HepG2 (cell line): ENCODE measurements around the gene SULT2B1. TPM values are rescaled to one million over a fixed set of nuclear protein-coding genes. Genes with fewer than 3 reads are reported as not detected.

Experiments used
- ATAC-seq: fragments of 200-7000 bp; cut with Tn5 transposase; 3 replicates; pipeline ENCODE4 v1.9.1; 2020; ENCODE audit warnings: mild to moderate bottlenecking, moderate library complexity
- BruUV-seq: library from RNA; stranded (reverse); fragments of 400-500 nt; replicated peaks from 2 replicates; lab custom pipeline; 2021; lab: Mats Ljungman, UMichigan
- CTCF ChIA-PET: fragments of 300-600 bp; formaldehyde crosslinking; extraction: SDS; loops from one replicate; lab custom pipeline; 2021; ENCODE audit warnings: low total read pairs, inconsistent platforms, low intra/inter-chr PET ratio; lab: Yijun Ruan, JAX
- POLR2A ChIA-PET: fragments of 350-600 bp; sonication (Branson Sonifier 250); formaldehyde crosslinking; loops from one replicate; lab custom pipeline; 2020; ENCODE audit warnings: antibody characterized with exemption, inconsistent platforms; lab: Yijun Ruan, JAX
- DNase-seq: peaks from one replicate; pipeline ENCODE4 v3.0.0-alpha.2; 2015; ENCODE audit warnings: low spot score
- FAIRE-seq: peaks from 3 replicates; lab custom pipeline; 2011; peaks lifted over from hg19 to GRCh38; lab: Jason Lieb, UNC
- H2AFZ ChIP-seq: one replicate; pipeline ENCODE4 v1.6.1; 2011; ENCODE audit warnings: low read length, inconsistent platforms
- H3K27ac ChIP-seq: fragments of 300-600 bp; 3 replicates; pipeline ENCODE4 v1.8.0; 2011; ENCODE audit warnings: mixed run types, mild to moderate bottlenecking, mixed read lengths, low read length, inconsistent platforms; ENCODE audit not compliant: insufficient read depth; ENCODE audit errors: extremely low read length
- H3K27me3 ChIP-seq, 2 experiments: fragments of 200-600 bp in 1 of 2; 2 replicates in 1 of 2; 3 replicates in 1 of 2; pipeline versions ENCODE4 v1.6.0 to v1.8.0; 2011; ENCODE audit warnings: low read length in 2 of 2, mild to moderate bottlenecking in 2 of 2, moderate library complexity in 2 of 2, inconsistent platforms in 1 of 2; ENCODE audit not compliant: insufficient read depth in 2 of 2, control insufficient read depth in 1 of 2
- H3K36me3 ChIP-seq, 2 experiments: fragments of 200-600 bp in 1 of 2; replicated peaks in 1 of 2; 2 replicates in 1 of 2; 3 replicates in 1 of 2; pipeline versions ENCODE4 v1.5.1 to v1.8.0; 2011; ENCODE audit warnings: low read length in 2 of 2, inconsistent platforms in 1 of 2; ENCODE audit not compliant: insufficient read depth in 2 of 2, control insufficient read depth in 1 of 2
- H3K4me1 ChIP-seq: 2 replicates; pipeline ENCODE4 v1.5.1; 2012; ENCODE audit warnings: low read length, inconsistent platforms; ENCODE audit not compliant: insufficient read depth
- H3K4me2 ChIP-seq: 2 replicates; pipeline ENCODE4 v1.6.0; 2011; ENCODE audit warnings: low read depth, low read length, inconsistent platforms
- H3K4me3 ChIP-seq, 3 experiments: fragments of 200-600 bp in 1 of 3; sonication (generic), shearing (Covaris generic) in 1 of 3; replicated peaks in 1 of 3; 2 replicates each; pipeline ENCODE4 v1.5.1; 2011 to 2016; ENCODE audit warnings: low read length in 3 of 3, inconsistent platforms in 2 of 3, low read depth in 2 of 3, mild to moderate bottlenecking in 2 of 3, control low read depth in 1 of 3, mixed read lengths in 1 of 3; ENCODE audit not compliant: insufficient read depth in 1 of 3
- H3K79me2 ChIP-seq: one replicate; pipeline ENCODE4 v1.6.1; 2011; ENCODE audit warnings: low read length, inconsistent platforms; ENCODE audit not compliant: insufficient read depth
- H3K9ac ChIP-seq: 2 replicates; pipeline ENCODE4 v1.6.0; 2011; ENCODE audit warnings: mild to moderate bottlenecking, low read depth, low read length, inconsistent platforms; ENCODE audit not compliant: insufficient read depth
- H3K9me3 ChIP-seq: 2 replicates; pipeline ENCODE4 v1.5.1; 2012; ENCODE audit warnings: mild to moderate bottlenecking, low read length
- H4K20me1 ChIP-seq: 2 replicates; pipeline ENCODE4 v1.6.0; 2011; ENCODE audit warnings: inconsistent platforms, mild to moderate bottlenecking, low read length, moderate library complexity; ENCODE audit not compliant: insufficient read depth
- ARNT2 ChIP-seq: sonication (generic); formaldehyde crosslinking; IDR thresholded peaks from 2 replicates; pipeline ENCODE4 v1.8.0; 2022; ENCODE audit warnings: mild to moderate bottlenecking, low read depth, missing genetic modification reagents, moderate library complexity
- JUND ChIP-seq: sonication (generic); formaldehyde crosslinking; IDR thresholded peaks from 2 replicates; pipeline ENCODE4 v1.8.0; 2022; ENCODE audit warnings: mild to moderate bottlenecking, missing genetic modification reagents
- KIAA2018 ChIP-seq: sonication (generic); formaldehyde crosslinking; IDR thresholded peaks from 2 replicates; pipeline ENCODE4 v1.5.0; 2020; ENCODE audit warnings: mild to moderate bottlenecking, missing genetic modification reagents, borderline replicate concordance
- ZMYM3 ChIP-seq: sonication (generic); formaldehyde crosslinking; IDR thresholded peaks from 2 replicates; pipeline ENCODE4 v1.5.1; 2020; ENCODE audit warnings: mild to moderate bottlenecking, missing genetic modification reagents
- ZNF17 ChIP-seq: sonication (generic); formaldehyde crosslinking; IDR thresholded peaks from 2 replicates; pipeline ENCODE4 v1.5.0; 2020; ENCODE audit warnings: mild to moderate bottlenecking, missing genetic modification reagents
- ZNF530 ChIP-seq: sonication (generic); formaldehyde crosslinking; IDR thresholded peaks from 2 replicates; pipeline ENCODE4 v1.5.0; 2020; ENCODE audit warnings: low read depth, mild to moderate bottlenecking, missing genetic modification reagents
- ZNF557 ChIP-seq: sonication (generic); formaldehyde crosslinking; IDR thresholded peaks from 2 replicates; pipeline ENCODE4 v1.4.0; 2020; ENCODE audit warnings: missing genetic modification reagents
- WGBS: methylation state at CpG from one replicate; pipeline ENCODE4 v1.1.6; 2017; ENCODE audit warnings: low lambda C conversion rate; 5-methylcytosine and 5-hydroxymethylcytosine counted together
- in situ Hi-C: cut with HindIII; loops from 2 replicates; pipeline ENCODE4 v1.10.0; 2017; ENCODE audit warnings: low pct_unique_long_range_greater_than_20kb; ENCODE audit not compliant: extremely low pct_ligation_motif_present
- intact Hi-C: fragments of 100-400 bp; cut with micrococcal nuclease; formaldehyde crosslinking; loops from one replicate; pipeline ENCODE4 v1.10.0; 2022; ENCODE audit not compliant: unreplicated experiment
- polyA plus RNA-seq, 8 experiments: library from polyadenylated mRNA; depleted of rRNA in 3 of 8; stranded (reverse) in 7 of 8; unstranded in 1 of 8; fragments of >200 nt; fragmentation: Illumina TruSeq in 4 of 8; extraction: Trizol in 4 of 8; gene quantifications; 2 replicates each; pipeline versions ENCODE4 v1.2.1 to v1.2.3, GENCODE V29; 2011 to 2016; ENCODE audit warnings: low read depth in 4 of 8, missing spikeins in 1 of 8, mixed read lengths in 1 of 8; ENCODE audit not compliant: insufficient read depth in 1 of 8
- total RNA-seq, 5 experiments: library from RNA; depleted of rRNA; stranded (reverse); fragments of >200 nt; fragmentation: Illumina TruSeq; extraction: Trizol; gene quantifications; 2 replicates each; pipeline ENCODE4 v1.2.3, GENCODE V29; 2016; ENCODE audit warnings: low read depth in 1 of 5

The SULT2B1 gene
- total and polyA plus RNA-seq, 2 of the 13 experiments (the other 11 are each of a cell fraction or from before 2014, with no cell fraction given): 0.13 TPM; not detected in 1

- DNase-seq (no peak), ATAC-seq (peak; percentile 35; the same call in 1 of the 3 replicates), FAIRE-seq (no peak)
- Histone ChIP-seq H3K9me3 (no peaks in the 10 kb centered on the region), H2AFZ (no peak overlapping the region), H3K4me1 (0 out of 2 replicates have a peak, but pooled peaks cover 1% of the 10 kb centered on the region), H3K79me2 (no peaks in the 10 kb centered on the region), H3K27me3 (no peaks in the 10 kb centered on the region), H3K9ac (no peak overlapping the region), H3K36me3 (no peaks in the 10 kb centered on the region), H3K27ac (no peak overlapping the region), H3K4me2 (no peak overlapping the region), H3K4me3 (no peak overlapping the region), H4K20me1 (no peaks in the 10 kb centered on the region)
- BruUV-seq: no TSS peak
- in situ Hi-C loops (no loop called here), intact Hi-C loops (no loop called here)
- ChIA-PET CTCF (no interaction called here), POLR2A (interaction anchor here (0.5 kb wide), 1 partner anchor 289 kb away, joined by 5 read pairs; no protein-coding TSS in a partner anchor)
- no peak for TF ChIP-seq JUND (CRISPR knock-in tag)
- 22% methylated on average over 7 of the region's 7 CpGs for WGBS
Measured at GRCh38 chr19:48540110-48540509, 11.9 kb upstream of the SULT2B1 start.

GRCh38 chr19:48541813-48542212 is 10.2 kb upstream of the SULT2B1 start:
- Histone ChIP-seq H3K4me1 (peaks cover 10% of the 10 kb centered on the region; the same call in 1 of the 2 replicates), H3K36me3 (no peaks in the 10 kb centered on the region), H3K4me3 (no peak overlapping the region), H3K79me2 (no peaks in the 10 kb centered on the region), H2AFZ (no peak overlapping the region), H4K20me1 (no peaks in the 10 kb centered on the region), H3K4me2 (no peak overlapping the region), H3K9me3 (no peaks in the 10 kb centered on the region), H3K9ac (no peak overlapping the region), H3K27me3 (0 out of 5 replicates have a peak, but pooled peaks cover 0 to 2% of the 10 kb centered on the region in 2 experiments), H3K27ac (no peak overlapping the region)
- FAIRE-seq (no peak), DNase-seq (no peak), ATAC-seq (no peak)
- no TSS peak for BruUV-seq
- ChIA-PET POLR2A (no interaction called here), CTCF (no interaction called here)
- intact Hi-C loops (no loop called here), in situ Hi-C loops (no loop called here)
- TF ChIP-seq ZMYM3 (CRISPR knock-in tag) (peak; percentile 57; the same call in 1 of the 2 replicates), ZNF557 (CRISPR knock-in tag) (no peak), ARNT2 (CRISPR knock-in tag) (no peak), ZNF530 (CRISPR knock-in tag) (no peak), ZNF17 (CRISPR knock-in tag) (no peak), KIAA2018 (CRISPR knock-in tag) (no peak)
- 39% methylated on average over 6 of the region's 6 CpGs for WGBS
